NCI-H2171 (cell line): Measurements from ENCODE around the gene NOP14.
"Not testable (repeated sequence)": the region's sequence is repeated elsewhere in the genome, so short reads cannot be mapped to it uniquely, and the experiment has no call there.

Experiments
- DNase-seq: peaks from one replicate; lab custom pipeline; 2025; lab: John Stamatoyannopoulos, UW

Gene NOP14

GRCh38 chr4:2931512-2932301, 31.5 kb downstream of the NOP14 start:
- no peak for DNase-seq

GRCh38 chr4:2930758-2931511, 32.3 kb downstream of the NOP14 start:
- no peak for DNase-seq

GRCh38 chr4:2930135-2930757, 33.0 kb downstream of the NOP14 start:
- no peak for DNase-seq

- no peak for DNase-seq
Observed at GRCh38 chr4:2929469-2929868, 33.7 kb downstream of the NOP14 start.

GRCh38 chr4:2928242-2929176, 34.7 kb downstream of the NOP14 start:
- no peak for DNase-seq

- no peak for DNase-seq
Observed at GRCh38 chr4:2927696-2928075, 35.5 kb downstream of the NOP14 start.

- no peak for DNase-seq
Observed at GRCh38 chr4:2927016-2927695, 36.0 kb downstream of the NOP14 start.

GRCh38 chr4:2925931-2926860, 37.0 kb downstream of the NOP14 start:
- no peak for DNase-seq

GRCh38 chr4:2925496-2925895, 37.7 kb downstream of the NOP14 start:
- DNase-seq: no peak

- no peak for DNase-seq
Observed at GRCh38 chr4:2924765-2925301, 38.4 kb downstream of the NOP14 start.

GRCh38 chr4:2924286-2924685, 38.9 kb downstream of the NOP14 start:
- no peak for DNase-seq

- DNase-seq: no peak
Observed at GRCh38 chr4:2923668-2924173, 39.5 kb downstream of the NOP14 start.

GRCh38 chr4:2923141-2923551, 40.1 kb downstream of the NOP14 start:
- DNase-seq: no peak

GRCh38 chr4:2922453-2923101, 40.6 kb downstream of the NOP14 start:
- DNase-seq: not testable (repeated sequence)

GRCh38 chr4:2918714-2919113, 44.5 kb downstream of the NOP14 start:
- DNase-seq: not testable (repeated sequence)

- DNase-seq: not testable (repeated sequence)
Observed at GRCh38 chr4:2918300-2918699, 44.9 kb downstream of the NOP14 start.

GRCh38 chr4:2916696-2917095, 46.5 kb downstream of the NOP14 start:
- DNase-seq: not testable (repeated sequence)

GRCh38 chr4:2915789-2916188, 47.4 kb downstream of the NOP14 start:
- DNase-seq: no peak
